ENCODE results near the gene GRWD1. TPM values are rescaled to one million over a fixed set of nuclear protein-coding genes. Genes with fewer than 3 reads are reported as not detected.

GRWD1 gene
- total and polyA plus RNA-seq, 4 donors = 10.5 to 29.9 (median 22.7) TPM

GRCh38 chr19:48443731-48444128, 2.1 kb upstream of the GRWD1 start:
- peak in 1 of 6 donors; percentile 15 for DNase-seq (ENCODE audit: low read depth in 4 of 6, low spot score in 6 of 6)
- Histone ChIP-seq H3K27me3 (ENCODE audit: control insufficient read depth, insufficient read depth, low read length) (peaks cover 11% of the 10 kb centered on the region), H3K4me1 (ENCODE audit: control insufficient read depth, insufficient read depth, low read length) (peaks cover 25% of the 10 kb centered on the region), H3K9me3 (ENCODE audit: control insufficient read depth, insufficient read depth, low read length) (no peaks in the 10 kb centered on the region), H3K4me3 (ENCODE audit: low read depth, low read length) (no peak overlapping the region), H3K36me3 (ENCODE audit: control insufficient read depth, insufficient read depth, low read length) (peaks cover 27% of the 10 kb centered on the region), H3K27ac (ENCODE audit: low read depth, low read length) (peak overlapping the region; percentile 98)
- 9% methylated on average over 38 of the region's 45 CpGs for WGBS (ENCODE audit: insufficient coverage)

- peak overlapping the region; percentile 98 for H3K27ac ChIP-seq (ENCODE audit: low read depth, low read length)
- peaks cover 25% of the 10 kb centered on the region for H3K4me1 ChIP-seq (ENCODE audit: control insufficient read depth, insufficient read depth, low read length)
- peaks cover 11% of the 10 kb centered on the region for H3K27me3 ChIP-seq (ENCODE audit: control insufficient read depth, insufficient read depth, low read length)
- no peak for DNase-seq (ENCODE audit: low read depth in 4 of 6, low spot score in 6 of 6)
- H3K9me3 ChIP-seq (ENCODE audit: control insufficient read depth, insufficient read depth, low read length) = no peaks in the 10 kb centered on the region
- H3K36me3 ChIP-seq (ENCODE audit: control insufficient read depth, insufficient read depth, low read length) = peaks cover 32% of the 10 kb centered on the region
- 16% methylated on average over 34 of the region's 38 CpGs for WGBS (ENCODE audit: insufficient coverage)
- H3K4me3 ChIP-seq (ENCODE audit: low read depth, low read length) = peak overlapping the region; percentile 96
Measured at GRCh38 chr19:48444129-48444935, 1.5 kb upstream of the GRWD1 start.

GRCh38 chr19:48444936-48445200, 915 bp upstream of the GRWD1 start:
- Histone ChIP-seq H3K4me1 (ENCODE audit: control insufficient read depth, insufficient read depth, low read length) (peaks cover 25% of the 10 kb centered on the region), H3K9me3 (ENCODE audit: control insufficient read depth, insufficient read depth, low read length) (no peaks in the 10 kb centered on the region), H3K27ac (ENCODE audit: low read depth, low read length) (peak overlapping the region; percentile 98), H3K27me3 (ENCODE audit: control insufficient read depth, insufficient read depth, low read length) (peaks cover 11% of the 10 kb centered on the region), H3K36me3 (ENCODE audit: control insufficient read depth, insufficient read depth, low read length) (peaks cover 37% of the 10 kb centered on the region), H3K4me3 (ENCODE audit: low read depth, low read length) (peak overlapping the region; percentile 96)
- DNase-seq (ENCODE audit: low read depth in 4 of 6, low spot score in 6 of 6) = peak in 4 of 6 donors; percentile 13 to 83 (median 36)
- WGBS (ENCODE audit: insufficient coverage) = 20% methylated on average over 1 of the region's 3 CpGs

- 20% methylated on average over 1 of the region's 6 CpGs for WGBS (ENCODE audit: insufficient coverage)
- peak overlapping the region; percentile 98 for H3K27ac ChIP-seq (ENCODE audit: low read depth, low read length)
- H3K27me3 ChIP-seq (ENCODE audit: control insufficient read depth, insufficient read depth, low read length) = peaks cover 11% of the 10 kb centered on the region
- peaks cover 25% of the 10 kb centered on the region for H3K4me1 ChIP-seq (ENCODE audit: control insufficient read depth, insufficient read depth, low read length)
- peak overlapping the region; percentile 96 for H3K4me3 ChIP-seq (ENCODE audit: low read depth, low read length)
- peaks cover 41% of the 10 kb centered on the region for H3K36me3 ChIP-seq (ENCODE audit: control insufficient read depth, insufficient read depth, low read length)
- peak in 4 of 6 donors; percentile 68 to 97 (median 72) for DNase-seq (ENCODE audit: low read depth in 4 of 6, low spot score in 6 of 6)
- no peaks in the 10 kb centered on the region for H3K9me3 ChIP-seq (ENCODE audit: control insufficient read depth, insufficient read depth, low read length)
Measured at GRCh38 chr19:48445256-48445605, 552 bp upstream of the GRWD1 start.

GRCh38 chr19:48446579-48446978, 796 bp downstream of the GRWD1 start:
- Histone ChIP-seq H3K4me3 (ENCODE audit: low read depth, low read length) (peak overlapping the region; percentile 96), H3K4me1 (ENCODE audit: control insufficient read depth, insufficient read depth, low read length) (peaks cover 25% of the 10 kb centered on the region), H3K27me3 (ENCODE audit: control insufficient read depth, insufficient read depth, low read length) (peaks cover 8% of the 10 kb centered on the region), H3K36me3 (ENCODE audit: control insufficient read depth, insufficient read depth, low read length) (peaks cover 52% of the 10 kb centered on the region), H3K27ac (ENCODE audit: low read depth, low read length) (peak overlapping the region; percentile 98), H3K9me3 (ENCODE audit: control insufficient read depth, insufficient read depth, low read length) (no peaks in the 10 kb centered on the region)
- no peak for DNase-seq (ENCODE audit: low read depth in 4 of 6, low spot score in 6 of 6)
- 68% methylated on average over 2 of the region's 7 CpGs for WGBS (ENCODE audit: insufficient coverage)

- no peak for DNase-seq (ENCODE audit: low read depth in 4 of 6, low spot score in 6 of 6)
- Histone ChIP-seq H3K27me3 (ENCODE audit: control insufficient read depth, insufficient read depth, low read length) (peaks cover 2% of the 10 kb centered on the region), H3K4me1 (ENCODE audit: control insufficient read depth, insufficient read depth, low read length) (peaks cover 27% of the 10 kb centered on the region), H3K4me3 (ENCODE audit: low read depth, low read length) (no peak overlapping the region), H3K27ac (ENCODE audit: low read depth, low read length) (no peak overlapping the region), H3K36me3 (ENCODE audit: control insufficient read depth, insufficient read depth, low read length) (peaks cover 64% of the 10 kb centered on the region), H3K9me3 (ENCODE audit: control insufficient read depth, insufficient read depth, low read length) (no peaks in the 10 kb centered on the region)
- WGBS (ENCODE audit: insufficient coverage) = 82% methylated on average over 4 of the region's 4 CpGs
Measured at GRCh38 chr19:48448563-48448962, 2.8 kb downstream of the GRWD1 start.

GRCh38 chr19:48450441-48450840, 4.7 kb downstream of the GRWD1 start:
- Histone ChIP-seq H3K27ac (ENCODE audit: low read depth, low read length) (no peak overlapping the region), H3K27me3 (ENCODE audit: control insufficient read depth, insufficient read depth, low read length) (no peaks in the 10 kb centered on the region)

GRCh38 chr19:48450863-48451262, 5.1 kb downstream of the GRWD1 start:
- 97% methylated on average over 13 of the region's 15 CpGs for WGBS (ENCODE audit: insufficient coverage)
- Histone ChIP-seq H3K4me1 (ENCODE audit: control insufficient read depth, insufficient read depth, low read length) (peaks cover 15% of the 10 kb centered on the region), H3K4me3 (ENCODE audit: low read depth, low read length) (no peak overlapping the region), H3K36me3 (ENCODE audit: control insufficient read depth, insufficient read depth, low read length) (peaks cover 87% of the 10 kb centered on the region), H3K27ac (ENCODE audit: low read depth, low read length) (no peak overlapping the region), H3K27me3 (ENCODE audit: control insufficient read depth, insufficient read depth, low read length) (no peaks in the 10 kb centered on the region), H3K9me3 (ENCODE audit: control insufficient read depth, insufficient read depth, low read length) (no peaks in the 10 kb centered on the region)
- no peak for DNase-seq (ENCODE audit: low read depth in 4 of 6, low spot score in 6 of 6)

More at GRCh38 chr19:48450441-48450840, 4.7 kb downstream of the GRWD1 start:
- peaks cover 83% of the 10 kb centered on the region for H3K36me3 ChIP-seq (ENCODE audit: control insufficient read depth, insufficient read depth, low read length)
- 96% methylated on average over 23 of the region's 23 CpGs for WGBS (ENCODE audit: insufficient coverage)
- H3K4me3 ChIP-seq (ENCODE audit: low read depth, low read length) = no peak overlapping the region
- peaks cover 15% of the 10 kb centered on the region for H3K4me1 ChIP-seq (ENCODE audit: control insufficient read depth, insufficient read depth, low read length)
- DNase-seq (ENCODE audit: low read depth in 4 of 6, low spot score in 6 of 6) = no peak
- H3K9me3 ChIP-seq (ENCODE audit: control insufficient read depth, insufficient read depth, low read length) = no peaks in the 10 kb centered on the region

GRCh38 chr19:48451624-48452023, 5.8 kb downstream of the GRWD1 start:
- H3K36me3 ChIP-seq (ENCODE audit: control insufficient read depth, insufficient read depth, low read length) = peaks cover 95% of the 10 kb centered on the region
- no peak overlapping the region for H3K27ac ChIP-seq (ENCODE audit: low read depth, low read length)
- no peak for DNase-seq (ENCODE audit: low read depth in 4 of 6, low spot score in 6 of 6)
- no peaks in the 10 kb centered on the region for H3K9me3 ChIP-seq (ENCODE audit: control insufficient read depth, insufficient read depth, low read length)
- H3K4me3 ChIP-seq (ENCODE audit: low read depth, low read length) = no peak overlapping the region
- peaks cover 8% of the 10 kb centered on the region for H3K4me1 ChIP-seq (ENCODE audit: control insufficient read depth, insufficient read depth, low read length)
- WGBS (ENCODE audit: insufficient coverage) = 82% methylated on average over 10 of the region's 12 CpGs
- H3K27me3 ChIP-seq (ENCODE audit: control insufficient read depth, insufficient read depth, low read length) = no peaks in the 10 kb centered on the region

Data from spinal cord (tissue), 10 donors.